ENCODE data around the gene SMPD3.
A peak's percentile ranks its signal among the peaks of the same experiment; 100 is the strongest.

SMPD3 gene

GRCh38 chr16:68319185-68319908, 129.0 kb downstream of the SMPD3 start:
- no peak for DNase-seq

DNA sequence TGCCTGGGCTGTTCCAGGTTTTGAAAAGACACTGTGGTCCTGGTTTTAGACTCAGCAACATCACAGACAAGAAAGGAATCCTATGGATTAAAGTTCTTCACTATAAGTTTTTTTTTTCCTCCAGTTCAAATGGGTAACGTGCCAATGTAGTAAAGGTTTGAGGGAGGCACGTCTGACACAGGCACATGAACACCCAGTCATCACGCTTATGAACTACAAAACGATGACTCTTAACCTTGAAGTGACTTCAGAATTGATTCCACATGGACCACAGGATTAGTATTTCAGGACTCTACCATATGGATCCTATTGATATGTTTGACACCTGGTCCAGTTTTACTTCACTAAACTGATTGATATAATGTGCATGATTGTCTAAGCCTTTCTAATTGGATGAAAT, 135.2 kb downstream of the SMPD3 start:
- DNase-seq: no peak

DNA sequence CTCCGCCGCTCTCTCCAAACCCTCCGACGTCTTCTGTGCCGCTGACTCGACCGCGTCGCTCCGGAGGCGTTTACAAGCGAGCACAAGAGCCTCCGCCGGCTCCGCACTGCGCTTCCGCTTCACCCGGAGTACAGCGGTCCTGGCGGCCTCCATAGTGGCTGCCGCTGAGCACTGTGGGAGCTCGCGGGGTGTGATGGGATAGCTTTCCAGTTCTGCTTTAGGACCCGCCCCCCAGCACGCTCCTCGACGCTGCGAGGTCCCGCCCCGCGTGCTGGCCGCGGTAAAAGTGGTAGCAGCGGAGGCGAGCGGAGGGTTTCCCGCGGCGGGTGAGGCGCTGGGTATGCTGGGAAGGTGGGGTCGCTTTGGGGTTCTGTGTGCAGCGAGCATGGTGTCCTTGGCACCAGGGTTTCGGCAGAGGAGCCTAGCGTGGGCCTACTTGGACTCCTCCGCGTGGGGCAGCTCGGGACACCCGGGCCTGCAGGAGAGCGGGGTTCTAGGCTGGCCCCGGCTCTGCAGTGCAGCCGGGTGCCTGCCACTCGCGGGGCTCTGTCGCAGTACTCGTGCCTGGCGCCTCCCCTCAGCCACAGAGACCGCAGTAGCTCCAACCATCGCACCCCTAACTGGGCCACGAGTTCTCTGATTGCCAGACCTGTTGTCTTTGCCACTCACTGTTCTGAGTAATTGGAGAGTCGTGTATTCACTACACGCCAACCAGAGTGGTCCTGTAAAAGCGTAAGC, 137.4 kb downstream of the SMPD3 start, which contains the start of the genes PRMT7 and SLC7A6OS:
PRMT7 (plus strand) TSS at position 246 of the 738 bp plus-strand sequence. CDS start 4,961 bp downstream, outside the sequence.
SLC7A6OS (minus strand) TSS at position 173 of the 738 bp plus-strand sequence; CDS start at position 153, 20 bp downstream.
- peak; percentile 81 for DNase-seq

DNA sequence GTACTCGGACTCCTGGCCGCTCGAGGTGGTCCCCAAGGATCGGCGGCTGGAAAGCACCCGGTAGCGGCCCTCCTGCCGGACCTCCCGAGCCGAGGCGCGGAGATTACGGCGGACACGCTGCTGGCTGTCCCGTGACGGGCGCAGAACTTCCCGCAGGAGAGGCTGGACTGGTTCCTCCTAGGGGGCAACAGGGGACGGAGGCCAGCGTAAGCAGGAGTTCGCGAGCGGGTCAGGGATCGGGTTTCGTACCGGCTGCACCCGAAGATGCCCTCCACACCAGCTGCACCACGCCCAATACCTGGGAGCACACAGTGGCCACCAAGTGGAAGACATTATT, 137.9 kb downstream of the SMPD3 start:
- DNase-seq: no peak

GRCh38 chr16:68309799-68310198, 138.5 kb downstream of the SMPD3 start:
- DNase-seq: no peak
